Hippocampal formation (tissue), 2 donors: ENCODE measurements around the gene FBXO30.

Experiments used
- DNase-seq, 2 donors: peaks; one replicate each; lab custom pipeline; 2025; lab: John Stamatoyannopoulos, UW

FBXO30 gene

GRCh38 chr6:145749632-145750031, 65.0 kb downstream of the FBXO30 start:
- DNase-seq, result no peak

GRCh38 chr6:145745861-145746260, 68.7 kb downstream of the FBXO30 start:
- DNase-seq, result no peak

GRCh38 chr6:145744619-145745018, 70.0 kb downstream of the FBXO30 start:
- no peak for DNase-seq
